Activated B cell treated with CpG ODN at 0.5 μM for 24 hours (primary cell): Measurements from ENCODE around the gene CBFA2T2. TPM values are rescaled to one million over a fixed set of nuclear protein-coding genes. Genes with fewer than 3 reads are reported as not detected.

ENCODE experiments used
- ATAC-seq: fragments of 200-7000 bp; cut with Tn5 transposase; one replicate; pipeline ENCODE4 v1.10.0; 2021; ENCODE audit warnings: low read depth, mild to moderate bottlenecking, moderate library complexity
- CTCF ChIA-PET: fragments of 350-600 bp; sonication (Branson Sonifier 250); formaldehyde crosslinking; loops from one replicate; lab custom pipeline; 2021; ENCODE audit warnings: antibody characterized with exemption; lab: Charles Lee
- POLR2A ChIA-PET: fragments of 350-600 bp; sonication (Branson Sonifier 250); formaldehyde crosslinking; loops from one replicate; lab custom pipeline; 2021; ENCODE audit warnings: antibody characterized with exemption; lab: Charles Lee
- DNase-seq: peaks from one replicate; pipeline ENCODE4 v3.0.0; 2022
- H3K27ac Mint-ChIP-seq: one replicate; pipeline ENCODE4 v1.8.0; 2020; ENCODE audit warnings: mixed read lengths
- H3K27me3 Mint-ChIP-seq: one replicate; pipeline ENCODE4 v1.8.0; 2021; ENCODE audit warnings: mixed read lengths
- H3K36me3 Mint-ChIP-seq: one replicate; pipeline ENCODE4 v1.8.0; 2021; ENCODE audit warnings: low read depth, mixed read lengths
- H3K4me1 Mint-ChIP-seq: one replicate; pipeline ENCODE4 v1.8.0; 2021; ENCODE audit warnings: mixed read lengths
- H3K4me3 Mint-ChIP-seq: one replicate; pipeline ENCODE4 v1.8.0; 2020; ENCODE audit warnings: mild to moderate bottlenecking, mixed read lengths
- H3K9me3 Mint-ChIP-seq: one replicate; pipeline ENCODE4 v1.8.0; 2020; ENCODE audit warnings: mixed read lengths
- intact Hi-C: fragments of 100-400 bp; cut with micrococcal nuclease; formaldehyde crosslinking; loops from one replicate; pipeline ENCODE4 v1.15.1; 2024
- total RNA-seq: library from RNA; stranded (reverse); gene quantifications from 2 replicates; pipeline ENCODE4 v1.2.3, GENCODE V29; 2022
- TF ChIP-seq, protein P1 (sequence below): fragments of 200-600 bp; IDR thresholded peaks from one replicate; pipeline ENCODE4 v1.8.0; 2022; ENCODE audit warnings: antibody characterized with exemption, mild to moderate bottlenecking

The CBFA2T2 gene
- total RNA-seq, 1 donor from 2014 or later, result 15.8 TPM

DNA sequence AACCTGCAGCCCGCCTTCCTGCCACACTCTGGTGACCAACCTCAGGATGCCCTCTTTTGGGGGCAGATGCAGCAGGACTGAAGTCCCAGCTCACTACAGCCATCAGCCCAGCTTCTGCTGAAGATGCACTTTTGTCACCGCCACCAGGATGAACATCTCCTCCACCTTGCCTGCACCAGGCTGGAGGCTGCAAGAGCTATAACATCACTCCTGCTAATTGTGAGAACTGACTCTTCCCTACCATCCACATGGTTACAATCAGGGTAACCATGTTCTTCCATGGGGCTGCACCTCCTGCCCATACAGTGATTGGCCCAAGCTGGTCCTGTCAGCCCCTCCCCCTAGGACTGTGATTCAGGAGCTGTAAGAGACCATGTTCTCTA is 174.9 kb downstream of the CBFA2T2 start:
- Mint-ChIP-seq H3K4me3 (peak overlapping the region; percentile 73), H3K36me3 (no peaks in the 10 kb centered on the region), H3K27me3 (no peaks in the 10 kb centered on the region), H3K4me1 (peaks cover 34% of the 10 kb centered on the region), H3K27ac (peak overlapping the region; percentile 83), H3K9me3 (no peaks in the 10 kb centered on the region)
- ATAC-seq (no peak), DNase-seq (no peak)
- POLR2A ChIA-PET, result interaction anchor here (0.6 to 3.0 kb wide), 8 partner anchors 8 to 447 kb away, joined by 3 to 18 read pairs (median 6); partner anchors contain the start of genes CBFA2T2, EIF2S2 and SNTA1
- TF ChIP-seq, protein P1, sequence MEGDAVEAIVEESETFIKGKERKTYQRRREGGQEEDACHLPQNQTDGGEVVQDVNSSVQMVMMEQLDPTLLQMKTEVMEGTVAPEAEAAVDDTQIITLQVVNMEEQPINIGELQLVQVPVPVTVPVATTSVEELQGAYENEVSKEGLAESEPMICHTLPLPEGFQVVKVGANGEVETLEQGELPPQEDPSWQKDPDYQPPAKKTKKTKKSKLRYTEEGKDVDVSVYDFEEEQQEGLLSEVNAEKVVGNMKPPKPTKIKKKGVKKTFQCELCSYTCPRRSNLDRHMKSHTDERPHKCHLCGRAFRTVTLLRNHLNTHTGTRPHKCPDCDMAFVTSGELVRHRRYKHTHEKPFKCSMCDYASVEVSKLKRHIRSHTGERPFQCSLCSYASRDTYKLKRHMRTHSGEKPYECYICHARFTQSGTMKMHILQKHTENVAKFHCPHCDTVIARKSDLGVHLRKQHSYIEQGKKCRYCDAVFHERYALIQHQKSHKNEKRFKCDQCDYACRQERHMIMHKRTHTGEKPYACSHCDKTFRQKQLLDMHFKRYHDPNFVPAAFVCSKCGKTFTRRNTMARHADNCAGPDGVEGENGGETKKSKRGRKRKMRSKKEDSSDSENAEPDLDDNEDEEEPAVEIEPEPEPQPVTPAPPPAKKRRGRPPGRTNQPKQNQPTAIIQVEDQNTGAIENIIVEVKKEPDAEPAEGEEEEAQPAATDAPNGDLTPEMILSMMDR, result no peak
- intact Hi-C loops, result loop anchor here (5.0 kb wide), 5 partner anchors 113 to 448 kb away; partner anchors contain the start of genes EIF2S2 and RALY
- CTCF ChIA-PET, result interaction anchor here (1.1 kb wide), 1 partner anchor 67 kb away, joined by 3 read pairs; the partner anchor contains the start of gene ZNF341

DNA sequence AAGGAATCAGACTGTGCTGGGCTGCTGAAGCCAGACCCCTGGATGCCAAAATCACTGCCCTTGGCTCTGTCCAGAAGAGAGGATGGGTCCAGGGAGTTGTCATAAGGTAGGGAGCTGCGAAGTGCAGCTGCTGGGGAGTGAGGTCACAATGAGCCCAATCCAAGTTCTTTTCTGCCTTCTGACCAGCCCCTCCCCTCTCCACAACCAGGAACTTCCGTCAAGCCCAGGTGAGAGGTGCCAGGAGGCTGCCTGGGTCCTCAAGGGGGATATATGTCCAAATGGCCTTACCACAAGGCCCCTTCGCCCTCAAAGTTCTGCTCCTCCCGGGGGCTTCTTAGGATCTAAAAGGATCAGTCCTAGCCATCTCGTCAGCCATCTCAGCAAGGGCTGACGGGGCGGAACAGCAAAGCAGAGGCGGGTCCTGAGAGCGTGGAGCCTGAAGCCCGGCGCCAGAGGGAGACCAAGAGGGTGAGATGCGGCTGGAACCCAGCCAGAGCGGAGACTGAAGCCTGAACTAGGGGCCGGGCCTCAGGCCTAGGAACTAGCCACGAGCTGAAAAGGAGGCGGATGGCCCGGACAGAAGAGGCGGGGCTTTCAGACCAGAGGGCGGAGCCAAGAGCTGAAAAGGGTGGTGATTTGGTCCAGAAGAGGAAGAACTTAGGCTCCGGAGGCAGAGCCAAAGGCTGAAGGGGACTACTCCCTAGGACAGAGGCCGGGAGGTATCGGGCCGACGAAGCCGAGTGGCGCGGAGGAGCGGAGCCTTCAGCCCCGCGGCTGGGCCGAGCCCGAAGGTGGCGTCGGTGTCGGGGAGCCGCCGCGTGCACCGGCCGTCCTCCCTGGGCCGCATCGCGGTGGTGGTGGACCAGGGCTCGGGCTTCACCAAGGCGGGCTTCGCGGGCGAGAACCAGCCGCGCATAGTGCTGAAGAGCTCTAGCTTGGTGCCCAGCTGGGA is 176.7 kb downstream of the CBFA2T2 start, which contains the start of gene ACTL10:
TSS of gene ACTL10 (plus strand) at position 651 of the 952 bp plus-strand sequence. CDS start 555 bp downstream, outside the sequence.
- Mint-ChIP-seq H3K4me3 (peak within 1 kb of the TSS; percentile 93), H3K9me3 (no peaks in the 10 kb centered on the region), H3K27me3 (no peaks in the 10 kb centered on the region), H3K27ac (peak within 1 kb of the TSS; percentile 95), H3K4me1 (peaks cover 34% of the 10 kb centered on the region), H3K36me3 (no peaks in the 10 kb centered on the region)
- CTCF ChIA-PET, result interaction anchor here (0.9 to 3.8 kb wide), 16 partner anchors 12 to 463 kb away, joined by 3 to 40 read pairs (median 6); partner anchors contain the start of gene CBFA2T2
- TF ChIP-seq, protein P1, result no peak
- ATAC-seq (peak; percentile 75), DNase-seq (peak; percentile 83)
- POLR2A ChIA-PET, result interaction anchor here (0.6 to 3.5 kb wide), 19 partner anchors 9 to 446 kb away, joined by 3 to 20 read pairs (median 7); partner anchors contain the start of genes CBFA2T2, CDK5RAP1, E2F1 and EIF2S2
- intact Hi-C loops, result loop anchor here (1.0 to 5.0 kb wide), 12 partner anchors 8 to 462 kb away; partner anchors contain the start of genes CBFA2T2, CDK5RAP1, E2F1 and EIF2S2

DNA sequence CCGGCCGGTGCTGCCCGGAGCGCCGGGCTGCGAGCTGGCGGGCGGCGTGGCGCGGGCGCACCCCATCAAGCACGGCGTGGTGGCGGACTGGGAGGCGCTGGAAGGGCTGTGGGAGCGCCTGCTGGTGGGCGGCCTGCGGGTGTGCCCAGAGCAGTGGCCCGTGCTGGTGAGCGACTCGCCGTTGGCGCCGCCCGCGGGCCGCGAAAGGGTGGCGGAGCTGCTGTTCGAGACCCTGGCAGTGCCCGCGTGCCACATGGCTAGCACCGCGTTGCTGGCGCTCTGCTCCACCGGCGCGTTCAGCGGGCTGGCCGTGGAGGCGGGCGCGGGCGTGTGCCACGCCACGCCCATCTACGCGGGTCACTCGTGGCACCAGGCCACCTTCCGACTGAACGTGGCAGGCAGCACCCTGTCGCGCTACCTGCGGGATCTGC is 177.4 kb downstream of the CBFA2T2 start:
- DNase-seq (peak; percentile 49), ATAC-seq (peak; percentile 11)
- ChIA-PET CTCF (interaction anchor here (0.9 to 3.8 kb wide), 26 partner anchors 12 to 463 kb away, joined by 3 to 40 read pairs (median 5); partner anchors contain the start of genes CBFA2T2, CDK5RAP1 and CHMP4B), POLR2A (interaction anchor here (0.6 to 3.5 kb wide), 15 partner anchors 8 to 445 kb away, joined by 3 to 20 read pairs (median 11); partner anchors contain the start of genes CBFA2T2, CDK5RAP1, EIF2S2 and PXMP4)
- peak overlapping the region; percentile 81 for H3K4me3 Mint-ChIP-seq
- H3K36me3 Mint-ChIP-seq, result no peaks in the 10 kb centered on the region
- H3K4me1 Mint-ChIP-seq, result peaks cover 34% of the 10 kb centered on the region
- peak overlapping the region; percentile 61 for H3K27ac Mint-ChIP-seq
- H3K27me3 Mint-ChIP-seq, result no peaks in the 10 kb centered on the region
- no peaks in the 10 kb centered on the region for H3K9me3 Mint-ChIP-seq
- TF ChIP-seq, protein P1, result no peak
- intact Hi-C loops, result loop anchor here (2.0 to 5.0 kb wide), 7 partner anchors 110 to 462 kb away; partner anchors contain the start of genes CDK5RAP1, EIF2S2 and RALY

DNA sequence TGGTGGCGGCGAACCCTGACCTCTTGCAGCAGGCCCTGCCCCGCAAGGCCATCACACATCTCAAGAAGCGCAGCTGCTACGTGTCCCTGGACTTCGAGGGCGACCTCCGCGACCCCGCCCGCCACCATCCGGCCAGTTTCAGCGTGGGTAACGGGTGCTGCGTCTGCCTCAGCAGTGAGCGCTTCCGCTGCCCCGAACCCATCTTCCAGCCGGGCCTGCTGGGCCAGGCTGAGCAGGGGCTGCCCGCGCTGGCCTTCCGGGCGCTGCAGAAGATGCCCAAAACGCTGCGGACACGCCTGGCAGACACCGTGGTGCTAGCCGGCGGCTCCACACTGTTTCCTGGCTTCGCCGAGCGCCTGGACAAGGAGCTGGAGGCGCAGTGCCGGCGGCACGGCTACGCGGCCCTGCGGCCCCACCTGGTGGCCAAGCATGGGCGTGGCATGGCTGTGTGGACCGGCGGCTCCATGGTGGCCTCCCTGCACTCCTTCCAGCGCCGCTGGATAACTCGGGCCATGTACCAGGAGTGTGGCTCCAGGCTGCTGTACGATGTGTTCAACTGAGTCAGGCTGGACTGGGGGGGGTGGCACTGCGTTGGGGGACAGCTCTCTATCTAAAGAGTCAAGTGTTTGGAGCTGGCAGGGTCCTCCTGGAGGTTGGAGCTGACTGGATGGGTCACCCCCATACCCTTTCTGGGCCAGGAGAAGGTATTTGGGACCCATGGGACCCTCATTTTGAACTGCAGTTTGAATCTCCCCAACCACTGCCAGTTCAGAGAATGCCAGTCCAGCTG is 178.0 kb downstream of the CBFA2T2 start:
- POLR2A ChIA-PET, result interaction anchor here (0.6 to 3.5 kb wide), 17 partner anchors 7 to 444 kb away, joined by 3 to 20 read pairs (median 8); partner anchors contain the start of genes CBFA2T2, CDK5RAP1, EIF2S2 and PXMP4
- Mint-ChIP-seq H3K9me3 (no peaks in the 10 kb centered on the region), H3K27ac (peak overlapping the region; percentile 61), H3K36me3 (no peaks in the 10 kb centered on the region), H3K4me1 (peaks cover 33% of the 10 kb centered on the region), H3K4me3 (peak overlapping the region; percentile 81), H3K27me3 (no peaks in the 10 kb centered on the region)
- ATAC-seq (peak; percentile 52), DNase-seq (peak; percentile 76)
- intact Hi-C loops, result loop anchor here (1.0 to 5.0 kb wide), 8 partner anchors 109 to 461 kb away; partner anchors contain the start of genes CDK5RAP1, EIF2S2 and RALY
- TF ChIP-seq, protein P1, result peak; percentile 61
- CTCF ChIA-PET, result interaction anchor here (0.9 to 3.8 kb wide), 25 partner anchors 11 to 462 kb away, joined by 3 to 40 read pairs (median 5); partner anchors contain the start of genes CBFA2T2, CDK5RAP1 and CHMP4B
